Renal cortex interstitium (tissue), 11 donors: ENCODE data around the gene GLRX. TPM values are rescaled to one million over a fixed set of nuclear protein-coding genes. Genes with fewer than 3 reads are reported as not detected.
"Not testable (repeated sequence)": the region's sequence is repeated elsewhere in the genome, so short reads cannot be mapped to it uniquely, and the experiment has no call there.

Experiments used
- DNase-seq, 11 donors: peaks; one replicate each; pipeline ENCODE4 v3.0.0-alpha.2; 2013; ENCODE audit warnings: low read depth in 9 of 11, low spot score in 4 of 11; ENCODE audit errors: extremely low read depth in 1 of 11
- polyA plus RNA-seq, 3 donors: library from polyadenylated mRNA; unstranded; fragments of 120-200 nt; gene quantifications; one replicate each; pipeline ENCODE4 v1.2.1, GENCODE V29; 2013; ENCODE audit not compliant: insufficient read length in 3 of 3

GLRX gene
- polyA plus RNA-seq, 3 donors, result 63.7 to 67.4 (median 65.9) TPM

DNA sequence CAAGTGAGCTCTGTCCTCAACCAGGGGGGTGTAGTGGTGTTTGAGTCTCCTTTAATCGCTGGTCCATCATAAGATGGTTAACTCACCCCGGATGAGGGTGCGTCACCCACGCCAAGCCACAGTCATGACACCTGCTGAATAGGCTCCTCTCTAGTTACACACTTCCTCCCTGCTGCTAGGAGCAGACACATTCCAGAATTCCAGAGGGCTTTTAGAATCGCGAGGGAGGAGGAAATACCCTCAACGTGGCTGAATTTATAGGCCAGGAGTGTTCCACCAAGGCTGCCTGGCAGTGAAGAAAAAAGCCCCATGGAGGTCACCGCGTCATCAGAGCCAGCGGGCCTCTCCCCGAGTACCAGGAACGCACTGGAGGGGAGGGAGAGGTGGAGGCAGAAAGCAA lies 5.1 kb downstream of the GLRX start:
- DNase-seq, result peak in 2 of 11 donors; percentile 48 to 50

DNA sequence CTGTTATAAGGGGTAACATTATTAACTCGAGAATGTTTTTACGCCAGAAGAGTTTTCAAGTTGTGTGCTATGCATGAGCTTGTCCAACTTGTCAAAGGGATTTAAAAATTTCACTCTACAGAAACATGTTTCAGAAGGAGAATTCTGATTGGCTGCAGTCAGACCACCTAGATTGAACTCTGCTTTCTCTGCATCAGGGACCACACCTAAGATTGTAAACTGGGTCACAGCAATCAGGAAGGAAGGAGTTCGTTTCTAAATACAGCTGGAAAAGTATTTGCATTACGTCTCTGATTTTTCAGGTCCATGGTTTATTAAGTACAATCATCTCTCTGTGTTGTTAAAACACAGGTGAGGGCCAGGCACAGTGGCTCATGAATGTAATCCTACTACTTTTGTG lies 5.8 kb downstream of the GLRX start:
- DNase-seq, result no peak

DNA sequence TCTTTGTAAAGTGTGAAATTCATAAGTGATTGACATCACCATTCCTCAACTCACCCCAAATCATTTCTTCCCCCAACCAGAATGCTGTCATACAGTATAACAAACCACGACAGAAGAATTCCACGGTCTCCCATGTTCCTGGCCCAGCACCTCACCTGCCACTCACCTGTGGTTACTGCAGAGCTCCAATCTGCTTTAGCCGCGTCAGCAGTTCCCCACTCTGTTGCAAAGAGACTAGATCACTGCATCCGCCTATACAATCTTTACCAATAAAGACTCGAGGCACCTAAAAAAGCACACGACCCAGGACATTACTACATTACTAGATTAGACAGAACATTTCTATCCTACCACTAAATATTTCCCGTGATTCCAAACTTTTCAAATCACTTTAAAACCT lies 6.2 kb downstream of the GLRX start:
- DNase-seq, result no peak

DNA sequence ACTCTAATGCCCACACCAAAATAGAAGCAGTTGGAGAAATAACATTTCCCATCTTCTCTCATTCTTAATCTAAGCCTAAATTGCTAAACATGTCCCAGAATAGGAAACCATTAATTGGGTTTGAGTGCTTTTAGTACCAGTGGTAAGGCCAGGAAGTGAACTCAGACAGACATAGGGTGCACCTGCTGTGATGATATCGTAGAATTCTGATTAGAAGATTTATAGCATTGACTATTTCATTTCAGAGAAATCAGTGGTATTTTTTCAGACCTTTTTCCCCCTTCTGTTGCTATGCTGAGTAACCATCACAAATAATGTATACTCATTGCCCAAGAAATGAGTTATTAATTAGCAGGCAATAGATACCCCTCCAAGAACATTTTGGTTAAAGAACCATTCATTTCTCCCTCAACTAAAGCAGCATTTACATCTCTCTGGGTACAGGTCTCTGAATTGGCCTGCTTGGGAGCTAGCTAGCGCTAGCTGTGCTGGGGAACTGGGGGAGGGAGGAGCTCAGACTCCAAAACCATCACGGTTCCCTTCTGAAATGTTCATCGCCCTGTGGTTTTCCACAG lies 7.3 kb downstream of the GLRX start:
- no peak for DNase-seq

DNA sequence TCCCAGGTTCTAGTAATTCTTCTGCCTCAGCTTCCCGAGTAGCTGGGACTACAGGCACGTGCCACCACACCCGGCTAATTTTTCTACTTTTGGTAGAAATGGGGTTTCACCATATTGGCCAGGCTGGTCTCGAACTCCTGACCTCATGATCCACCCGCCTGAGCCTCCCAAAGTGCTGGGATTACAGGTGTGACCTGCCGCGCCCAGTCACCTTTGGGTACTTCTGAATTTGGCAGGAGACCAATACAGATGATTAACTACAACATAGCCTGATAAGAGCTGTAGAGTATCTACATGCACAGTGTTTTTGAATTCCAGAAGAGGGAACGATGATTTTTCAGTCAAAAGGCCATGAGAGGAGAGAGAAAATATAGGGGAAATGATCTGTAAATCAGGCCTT lies 9.5 kb downstream of the GLRX start:
- DNase-seq, result not testable (repeated sequence)

DNA sequence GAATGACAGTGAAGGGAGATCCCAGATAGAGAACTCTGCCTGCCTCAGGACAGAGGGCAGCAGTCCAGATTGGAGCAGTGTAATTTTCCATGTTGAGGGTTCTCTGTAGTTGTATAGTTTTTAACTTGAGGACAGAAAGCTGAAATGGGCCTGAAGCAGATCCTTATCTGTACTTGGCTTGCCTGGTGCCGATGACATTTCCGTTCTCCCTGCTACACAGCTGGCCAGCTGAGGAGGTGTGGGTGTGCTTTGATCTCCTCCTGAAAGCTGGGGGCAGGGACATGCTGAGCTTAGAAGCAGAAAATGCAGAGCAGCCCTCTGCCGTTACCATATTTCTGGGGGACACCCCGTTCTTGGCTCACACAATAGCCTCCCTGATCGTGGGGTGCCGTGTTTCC lies 10.5 kb downstream of the GLRX start:
- DNase-seq, result no peak

DNA sequence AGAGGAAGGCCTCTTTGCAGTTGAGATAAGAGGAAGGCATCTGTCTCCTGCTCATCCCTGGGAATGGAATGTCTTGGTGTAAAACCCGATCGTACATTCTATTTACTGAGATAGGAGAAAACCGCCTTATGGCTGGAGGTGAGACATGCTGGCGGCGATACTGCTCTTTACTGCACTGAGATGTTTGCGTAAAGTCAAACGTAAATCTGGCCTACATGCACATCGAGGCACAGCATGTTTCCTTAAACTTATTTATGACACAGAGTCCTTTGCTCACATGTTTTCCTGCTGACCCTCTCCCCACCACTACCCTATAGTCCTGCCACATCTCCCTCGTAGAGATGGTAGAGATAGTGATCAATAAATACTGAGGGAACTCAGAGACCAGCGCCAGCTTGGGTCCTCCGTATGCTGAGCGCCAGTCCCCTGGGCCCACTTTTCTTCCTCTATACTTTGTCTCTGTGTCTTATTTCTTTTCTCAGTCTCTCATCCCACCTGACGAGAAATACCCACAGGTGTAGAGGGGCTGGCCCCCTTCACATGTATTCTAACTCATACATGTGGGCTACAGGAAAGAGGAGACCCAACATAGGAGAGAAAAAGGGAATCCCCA lies 11.0 kb downstream of the GLRX start:
- DNase-seq, result not testable (repeated sequence)

DNA sequence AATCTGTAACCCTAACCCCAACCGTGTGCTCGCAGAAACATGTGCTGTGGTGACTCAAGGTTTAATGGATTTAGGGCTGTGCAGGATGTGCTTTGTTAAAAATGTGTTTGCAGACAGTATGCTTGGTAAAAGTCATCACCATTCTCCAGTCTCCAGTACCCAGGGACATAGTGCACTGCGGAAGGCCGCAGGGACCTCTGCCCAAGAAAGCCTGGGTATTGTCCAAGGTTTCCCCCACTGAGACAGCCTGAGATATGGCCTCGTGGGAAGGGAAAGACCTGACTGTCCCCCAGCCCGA lies 11.5 kb downstream of the GLRX start:
- not testable (repeated sequence) for DNase-seq

DNA sequence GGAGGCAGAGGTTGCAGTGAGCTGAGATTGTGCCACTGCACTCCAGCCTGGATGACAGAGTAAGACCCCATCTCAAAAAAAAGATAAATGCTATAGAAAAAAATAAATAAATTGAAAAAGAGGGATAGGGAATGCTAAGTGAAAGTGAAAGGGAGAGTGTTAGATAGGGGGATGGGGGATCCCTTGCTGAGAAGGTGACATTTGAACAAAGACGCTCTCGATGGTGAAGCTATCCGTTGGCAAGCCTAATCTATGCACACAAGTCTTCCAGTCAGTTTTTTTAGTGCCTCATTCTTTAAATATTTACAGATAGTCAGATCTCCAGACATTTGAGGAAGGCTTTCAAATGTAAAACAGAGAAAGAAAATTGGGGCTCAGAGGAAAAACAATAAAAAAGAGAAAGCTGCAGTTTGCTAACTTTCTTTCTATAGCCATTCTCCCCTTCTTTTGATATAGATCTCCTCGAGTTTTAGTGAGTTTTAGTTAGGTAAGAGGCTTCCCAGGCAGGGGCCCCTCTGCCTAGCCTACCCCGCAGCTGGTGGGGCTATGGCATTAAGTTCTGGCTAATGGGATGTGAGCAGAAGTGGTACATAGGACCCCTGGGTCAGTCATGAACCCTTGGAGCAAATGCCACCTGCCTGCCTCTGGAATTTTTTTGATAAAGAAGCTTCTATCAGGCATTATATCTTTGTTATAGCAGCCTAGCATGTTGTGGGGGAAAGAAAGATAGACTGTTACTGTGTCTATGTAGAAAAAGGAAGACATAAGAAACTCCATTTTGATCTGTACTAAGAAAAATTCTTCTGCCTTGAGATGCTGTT lies 12.0 kb downstream of the GLRX start:
- no peak for DNase-seq

DNA sequence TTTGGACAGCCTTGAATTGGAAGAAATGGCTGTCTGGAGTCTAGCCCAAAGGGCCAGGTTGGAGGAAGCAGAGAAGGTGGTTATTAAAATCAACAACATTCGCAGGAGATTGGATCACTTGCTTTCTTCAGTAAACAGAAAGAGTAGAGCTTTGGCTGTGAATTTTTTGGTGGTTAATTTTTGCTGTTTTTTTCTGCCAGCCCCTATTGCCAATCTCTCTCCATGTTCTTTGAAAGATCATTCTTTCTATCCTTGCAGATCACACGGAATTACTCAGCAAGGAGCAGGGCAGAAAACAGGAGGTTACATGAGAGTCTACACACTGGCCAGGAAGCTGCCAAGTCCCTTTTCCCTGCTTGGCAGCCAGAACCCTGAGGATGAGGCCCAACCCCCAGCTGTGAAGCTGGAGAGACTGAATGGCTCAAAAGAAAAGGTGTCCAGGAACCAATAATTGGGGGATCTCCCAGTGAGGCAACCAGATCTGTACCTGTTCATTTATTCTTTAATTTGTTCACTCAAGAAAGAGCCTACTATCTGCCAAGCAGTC lies 13.0 kb downstream of the GLRX start:
- no peak for DNase-seq

DNA sequence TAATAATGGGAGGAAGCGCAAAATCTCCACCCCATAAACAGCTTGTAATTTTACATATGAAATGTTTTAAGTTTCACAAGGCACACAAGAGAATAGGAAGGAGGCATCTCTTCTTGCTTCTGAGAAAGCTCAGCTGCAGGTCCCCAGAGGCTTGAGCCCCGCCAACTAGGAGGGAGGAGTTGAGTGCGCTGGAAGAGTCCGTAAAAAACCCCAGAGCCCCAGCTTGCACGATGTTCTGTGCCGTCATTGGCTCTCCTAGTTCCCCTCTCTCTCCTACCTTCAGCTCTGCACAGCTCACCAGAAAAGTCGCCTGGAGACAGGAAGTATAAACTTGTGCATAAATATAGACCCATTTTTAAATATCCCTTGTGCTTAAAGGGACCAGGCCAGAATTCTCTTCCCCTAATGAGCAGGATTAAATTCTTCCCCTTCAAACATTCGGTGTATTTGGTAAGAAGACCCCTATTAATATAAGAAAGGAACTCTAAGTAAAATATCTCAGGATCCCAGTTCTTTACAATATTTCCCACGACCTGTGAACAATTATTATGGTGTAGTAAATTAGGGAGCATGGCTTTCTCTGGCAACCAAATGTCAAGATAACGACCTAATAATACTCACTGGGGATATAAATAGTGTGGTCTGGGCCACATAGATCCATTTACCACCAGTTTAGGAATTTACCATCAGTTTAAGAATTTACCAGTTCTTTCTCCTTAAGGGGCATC lies 13.7 kb downstream of the GLRX start:
- peak in 4 of 11 donors; percentile 28 to 59 (median 49) for DNase-seq

DNA sequence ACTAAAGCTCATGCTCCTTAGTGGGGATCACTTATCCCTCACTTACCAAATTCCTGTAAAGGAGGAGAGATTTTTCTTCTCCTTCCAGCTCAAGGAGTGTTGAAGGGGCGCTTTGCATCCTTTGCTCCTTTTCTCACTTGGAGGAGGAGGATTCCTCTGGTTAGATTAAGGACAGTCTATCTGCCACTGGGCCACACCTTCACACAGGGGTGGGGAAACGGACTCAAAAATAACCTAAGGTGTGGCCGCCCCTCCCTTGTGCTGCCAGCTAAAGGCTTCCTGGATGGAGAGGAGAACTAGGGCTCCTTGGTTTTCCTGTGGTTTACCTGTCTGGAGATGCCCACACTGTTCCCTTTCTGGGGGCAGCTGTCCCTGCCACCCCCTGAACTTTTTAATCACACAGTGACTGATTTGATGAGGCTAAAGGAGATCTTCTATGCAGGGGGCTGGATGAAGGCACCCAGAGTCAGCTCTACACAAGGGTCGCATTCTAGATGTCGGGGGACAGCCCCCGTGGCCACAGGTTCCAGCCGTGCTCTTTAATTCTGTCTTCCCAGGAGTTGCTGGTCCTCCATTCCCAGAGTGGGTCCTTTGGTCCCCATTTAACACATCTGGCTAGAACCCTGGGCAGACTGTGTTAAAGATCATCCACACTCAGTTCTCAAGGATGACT lies 14.4 kb downstream of the GLRX start:
- DNase-seq, result no peak

DNA sequence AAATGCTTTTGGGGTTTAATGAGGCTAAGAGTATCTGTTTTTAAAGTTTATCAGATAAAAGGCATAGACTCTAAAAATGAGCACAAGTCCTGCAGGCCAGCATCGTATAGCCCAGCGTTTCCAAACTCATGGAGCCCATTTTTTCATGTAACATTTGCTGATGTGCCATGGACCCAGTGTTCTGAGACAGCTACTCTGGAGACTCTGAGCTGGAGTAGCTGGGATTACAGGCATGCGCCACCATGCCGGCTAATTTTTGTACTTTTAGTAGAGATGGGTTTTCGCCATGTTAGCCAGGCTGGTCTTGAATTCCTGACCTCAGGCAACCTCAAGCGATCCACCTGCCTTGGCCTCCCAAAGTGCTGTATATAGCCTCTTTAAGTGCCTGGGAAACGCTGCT lies 15.8 kb downstream of the GLRX start:
- no peak for DNase-seq

DNA sequence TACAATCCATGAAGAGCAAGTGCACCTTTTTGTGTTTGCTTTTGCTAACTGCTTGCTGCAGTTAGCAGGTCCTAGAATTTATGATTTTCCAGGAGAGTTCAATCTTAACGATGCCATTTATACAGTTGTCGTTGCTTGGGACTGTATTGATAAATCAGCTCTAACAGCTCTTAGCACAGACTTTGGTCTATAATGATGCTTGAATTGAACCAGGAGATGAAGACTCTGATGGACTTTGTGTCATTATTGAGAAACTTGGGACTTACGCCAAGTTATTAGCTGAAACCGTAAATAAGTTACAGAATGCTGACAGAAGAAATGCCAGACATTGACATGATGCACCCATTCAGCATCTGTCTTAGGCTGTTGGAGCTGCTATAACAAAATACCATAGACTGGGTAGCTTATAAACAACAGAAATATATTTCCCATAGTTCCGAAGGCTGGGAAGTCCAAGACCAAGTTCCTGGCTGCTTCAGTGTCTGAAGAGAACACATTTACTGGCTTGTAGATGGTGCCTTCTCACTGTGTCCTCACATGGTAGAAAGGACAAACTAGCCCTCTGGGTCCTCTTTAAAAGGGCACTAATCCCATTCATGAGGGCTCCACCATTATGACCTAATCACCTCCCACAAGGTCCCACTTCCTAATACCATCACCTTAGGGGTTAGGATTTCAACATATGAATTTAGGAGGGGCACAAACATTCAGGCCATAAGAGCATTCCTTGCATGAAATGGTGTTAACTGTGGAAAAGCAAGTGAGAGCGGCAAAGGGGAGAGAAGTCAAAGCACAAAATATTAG lies 17.6 kb downstream of the GLRX start:
- no peak for DNase-seq

DNA sequence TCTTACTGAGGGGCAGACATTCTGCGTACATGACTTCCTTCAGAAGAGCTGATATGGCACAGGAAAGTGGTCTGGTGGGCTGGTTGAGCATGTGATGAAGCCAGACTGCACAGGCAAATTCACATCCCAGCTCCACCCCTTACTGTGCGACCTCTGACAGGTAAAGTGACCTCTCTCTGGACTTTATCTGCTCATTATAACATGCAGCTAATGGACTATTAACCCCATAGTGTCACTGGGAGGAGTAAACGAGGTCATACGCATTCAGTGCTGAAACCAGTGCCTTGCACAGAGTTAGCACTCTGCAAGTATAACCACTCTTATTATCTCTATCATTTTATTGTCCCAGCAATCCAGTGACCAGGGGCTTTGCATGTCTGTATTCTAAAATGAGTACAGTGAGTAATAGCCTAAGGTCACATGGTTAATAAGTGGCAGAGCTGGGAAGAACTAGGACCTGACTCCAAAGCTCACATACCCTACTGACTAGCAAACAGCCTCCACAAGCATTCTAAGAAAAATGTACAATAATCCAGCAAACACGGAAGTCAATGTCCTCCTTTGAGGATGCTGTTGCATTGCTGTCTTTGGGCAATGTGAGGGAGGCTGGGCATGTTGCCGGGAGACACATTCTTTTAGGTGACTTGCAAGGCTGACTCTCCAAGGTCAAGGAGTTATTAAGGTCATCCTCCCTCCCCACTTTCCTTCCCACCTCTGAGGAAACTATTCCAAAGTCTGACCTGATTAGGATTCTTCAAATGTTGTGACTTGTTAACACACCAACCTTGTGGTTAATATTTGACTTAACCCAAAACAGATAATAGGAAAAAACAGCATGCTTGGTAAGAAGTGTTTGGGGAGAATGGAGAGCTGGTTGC lies 19.0 kb downstream of the GLRX start:
- peak in 3 of 11 donors; percentile 31 to 76 (median 43) for DNase-seq

DNA sequence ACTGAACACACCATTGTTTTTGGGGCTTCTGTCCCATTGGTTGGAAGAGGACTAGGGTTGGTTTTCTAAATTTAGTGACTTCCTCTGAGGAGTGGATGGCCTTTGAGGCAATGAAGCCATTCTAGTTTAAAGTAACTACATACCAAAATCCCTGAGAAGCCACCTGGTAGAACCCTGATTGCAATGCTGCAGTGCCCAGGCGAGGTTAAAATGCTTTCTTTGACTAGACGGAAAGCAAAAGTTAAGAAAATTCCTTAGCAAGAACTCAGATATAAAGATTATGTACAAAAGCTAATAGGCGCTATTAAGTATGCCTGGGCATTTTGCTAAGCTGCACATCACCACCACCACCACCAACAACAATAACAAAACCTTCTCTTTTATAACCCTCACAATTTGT lies 20.6 kb downstream of the GLRX start:
- no peak for DNase-seq

DNA sequence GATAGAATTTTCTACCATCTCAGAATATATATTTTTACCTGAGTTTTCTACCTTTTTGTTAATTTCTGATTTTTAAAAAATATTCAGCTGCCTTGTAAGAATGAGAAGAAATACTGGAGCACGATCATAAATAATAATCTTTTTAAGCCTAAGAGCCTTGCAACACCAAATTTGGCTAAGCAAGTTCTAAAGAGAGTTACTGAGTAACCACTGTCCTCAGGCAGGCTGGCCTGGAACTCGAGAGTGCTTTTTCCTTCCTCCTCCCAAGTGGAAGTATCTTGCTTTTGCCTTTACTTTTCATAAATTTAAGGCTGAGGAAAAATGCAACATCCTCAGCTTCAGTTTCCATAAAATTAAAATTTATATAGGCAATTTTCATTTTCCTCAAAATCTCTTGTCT lies 21.0 kb downstream of the GLRX start:
- DNase-seq, result no peak
